Liver (tissue), 9 donors: ENCODE results near the gene ZFP92. TPM values are rescaled to one million over a fixed set of nuclear protein-coding genes. Genes with fewer than 3 reads are reported as not detected.

Experiments
- DNase-seq: peaks from one replicate; pipeline ENCODE4 v3.0.0-alpha.2; 2017; ENCODE audit warnings: low spot score
- H3K27ac ChIP-seq, 2 donors: one replicate each; pipeline ENCODE4 v1.7.0; 2013; ENCODE audit warnings: inconsistent platforms in 2 of 2, low read length in 2 of 2, control low read depth in 1 of 2, low read depth in 1 of 2, mild to moderate bottlenecking in 1 of 2
- H3K27me3 ChIP-seq, 4 donors: one replicate each; pipeline versions ENCODE4 v1.6.1 to v1.7.0; 2013; ENCODE audit warnings: low read length in 3 of 4, inconsistent platforms in 1 of 4, mild to moderate bottlenecking in 1 of 4, moderate library complexity in 1 of 4; ENCODE audit not compliant: control insufficient read depth in 4 of 4, insufficient read depth in 4 of 4
- H3K36me3 ChIP-seq, 4 donors: one replicate each; pipeline versions ENCODE4 v1.6.1 to v1.7.0; 2013; ENCODE audit warnings: low read length in 3 of 4, mild to moderate bottlenecking in 3 of 4, low read depth in 1 of 4, moderate library complexity in 1 of 4; ENCODE audit not compliant: control insufficient read depth in 4 of 4, insufficient read depth in 3 of 4
- H3K4me1 ChIP-seq, 4 donors: one replicate each; pipeline versions ENCODE4 v1.6.1 to v1.7.0; 2013; ENCODE audit warnings: low read length in 3 of 4, mild to moderate bottlenecking in 3 of 4, moderate library complexity in 1 of 4; ENCODE audit not compliant: control insufficient read depth in 4 of 4, insufficient read depth in 4 of 4
- H3K4me3 ChIP-seq, 3 donors: one replicate each; pipeline versions ENCODE4 v1.6.1 to v1.7.0; 2013; ENCODE audit warnings: low read length in 3 of 3, control low read depth in 1 of 3, low read depth in 1 of 3, mild to moderate bottlenecking in 1 of 3
- H3K9ac ChIP-seq, 2 donors: one replicate each; pipeline ENCODE4 v1.7.0; 2013; ENCODE audit warnings: low read length in 2 of 2, mild to moderate bottlenecking in 2 of 2, moderate library complexity in 2 of 2, control low read depth in 1 of 2, low read depth in 1 of 2
- H3K9me3 ChIP-seq, 4 donors: one replicate each; pipeline versions ENCODE4 v1.6.1 to v1.7.0; 2013; ENCODE audit warnings: low read length in 3 of 4; ENCODE audit not compliant: control insufficient read depth in 4 of 4
- EGR1 ChIP-seq, 2 donors: IDR thresholded peaks; 2 replicates each; pipeline ENCODE4 v1.6.1; 2016 to 2018; ENCODE audit warnings: antibody characterized with exemption in 2 of 2, low read depth in 2 of 2
- FOXA1 ChIP-seq: IDR thresholded peaks from 2 replicates; pipeline ENCODE4 v1.6.1; 2016; ENCODE audit warnings: antibody characterized with exemption
- FOXA2 ChIP-seq: IDR thresholded peaks from 2 replicates; pipeline ENCODE4 v1.6.1; 2016; ENCODE audit warnings: antibody characterized with exemption
- GABPA ChIP-seq, 2 donors: IDR thresholded peaks in 1 of 2; conservative IDR thresholded peaks in 1 of 2; 2 replicates each; pipeline ENCODE4 v1.6.1; 2016; ENCODE audit warnings: antibody characterized with exemption in 2 of 2, mild to moderate bottlenecking in 1 of 2, moderate library complexity in 1 of 2
- HNF4A ChIP-seq, 2 donors: conservative IDR thresholded peaks; 2 replicates each; pipeline ENCODE4 v1.6.1; 2016; ENCODE audit warnings: antibody characterized with exemption in 2 of 2, mild to moderate bottlenecking in 2 of 2
- HNF4G ChIP-seq: IDR thresholded peaks from 2 replicates; pipeline ENCODE4 v1.6.1; 2016; ENCODE audit warnings: antibody characterized with exemption
- JUND ChIP-seq, 2 donors: IDR thresholded peaks; 2 replicates each; pipeline ENCODE4 v1.6.1; 2016; ENCODE audit warnings: antibody characterized with exemption in 2 of 2
- NR2F2 ChIP-seq: IDR thresholded peaks from 2 replicates; pipeline ENCODE4 v1.6.1; 2016; ENCODE audit warnings: antibody characterized with exemption
- RAD21 ChIP-seq, 2 donors: IDR thresholded peaks; 2 replicates each; pipeline ENCODE4 v1.6.1; 2016; ENCODE audit warnings: antibody characterized with exemption in 2 of 2, mild to moderate bottlenecking in 2 of 2
- RXRA ChIP-seq, 2 donors: IDR thresholded peaks; 2 replicates each; pipeline ENCODE4 v1.6.1; 2017 to 2018; ENCODE audit warnings: antibody characterized with exemption in 2 of 2, mild to moderate bottlenecking in 1 of 2
- SP1 ChIP-seq: IDR thresholded peaks from 2 replicates; pipeline ENCODE4 v1.6.1; 2018; ENCODE audit warnings: antibody characterized with exemption, mild to moderate bottlenecking
- TAF1 ChIP-seq: conservative IDR thresholded peaks from 2 replicates; pipeline ENCODE4 v1.6.1; 2016; ENCODE audit warnings: antibody characterized with exemption, mild to moderate bottlenecking
- YY1 ChIP-seq: IDR thresholded peaks from 2 replicates; pipeline ENCODE4 v1.6.1; 2016; ENCODE audit warnings: antibody characterized with exemption, mild to moderate bottlenecking
- WGBS: extraction: QIAGEN DNeasy Blood & Tissue Kit; methylation state at CpG from one replicate; pipeline ENCODE4 v1.1.7; 2013; 5-methylcytosine and 5-hydroxymethylcytosine counted together
- polyA plus RNA-seq, 2 donors: library from polyadenylated mRNA; stranded (reverse) in 1 of 2; unstranded in 1 of 2; fragments of 200-250 nt in 1 of 2; fragments of >200 nt in 1 of 2; fragmentation: Nextera tagmentation in 1 of 2; extraction: Ambion mirVana in 1 of 2; gene quantifications; one replicate each; pipeline versions ENCODE4 v1.2.1 to v1.2.3, GENCODE V29; 2013 to 2015
- total RNA-seq, 2 donors: library from RNA; depleted of rRNA; stranded (reverse); fragments of >200 nt; gene quantifications; one replicate each; pipeline ENCODE4 v1.2.3, GENCODE V29; 2014
- TF ChIP-seq, protein P1 (sequence below): IDR thresholded peaks from 2 replicates; pipeline ENCODE4 v1.6.1; 2016; ENCODE audit warnings: antibody characterized with exemption
- TF ChIP-seq, protein P2 (sequence below): IDR thresholded peaks from 2 replicates; pipeline ENCODE4 v1.6.1; 2016; ENCODE audit warnings: antibody characterized with exemption, mild to moderate bottlenecking
- TF ChIP-seq, protein P3 (sequence below): IDR thresholded peaks from 2 replicates; pipeline ENCODE4 v1.6.1; 2016; ENCODE audit warnings: antibody characterized with exemption
- TF ChIP-seq, protein P4 (sequence below): fragments of 150-350 bp; IDR thresholded peaks from 2 replicates; pipeline ENCODE4 v1.5.1; 2017; ENCODE audit warnings: improper control_type of control experiment, low read depth, low read length; ENCODE audit not compliant: missing input control
- TF ChIP-seq, protein P5 (sequence below): IDR thresholded peaks from 2 replicates; pipeline ENCODE4 v1.6.1; 2016; ENCODE audit warnings: antibody characterized with exemption
- donor health status: healthy.
- donor health status: healthy.
- donor health status: healthy.
- donor health status: healthy.
- donor health status: healthy.

The ZFP92 gene
- total and polyA plus RNA-seq, 4 donors = 0.24 to 1.3 (median 0.44) TPM

DNA sequence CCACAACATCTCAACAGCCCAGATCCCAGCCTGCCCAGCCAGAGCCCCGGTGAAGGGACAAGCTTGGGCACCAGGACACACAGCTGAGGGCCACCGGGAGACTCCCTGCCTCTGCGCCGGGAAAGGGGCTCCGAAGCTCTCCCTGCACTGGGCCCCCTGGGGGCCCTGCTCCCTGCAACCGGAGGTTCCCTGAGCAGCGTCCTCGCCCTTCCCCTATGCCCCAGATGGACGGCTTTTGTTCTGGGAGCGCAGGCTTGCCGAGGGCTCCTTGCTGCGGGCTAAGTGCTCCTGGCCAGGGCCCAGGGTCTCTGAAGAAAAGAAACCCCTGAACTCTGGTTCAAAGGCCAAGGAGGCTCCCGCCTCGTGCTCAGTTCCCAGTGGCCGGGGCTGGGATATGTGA is 899 bp upstream of the ZFP92 start:
- no peak for TF ChIP-seq HNF4A (conservative IDR thresholded peaks at IDR 0.05)
- TF ChIP-seq, protein P1, sequence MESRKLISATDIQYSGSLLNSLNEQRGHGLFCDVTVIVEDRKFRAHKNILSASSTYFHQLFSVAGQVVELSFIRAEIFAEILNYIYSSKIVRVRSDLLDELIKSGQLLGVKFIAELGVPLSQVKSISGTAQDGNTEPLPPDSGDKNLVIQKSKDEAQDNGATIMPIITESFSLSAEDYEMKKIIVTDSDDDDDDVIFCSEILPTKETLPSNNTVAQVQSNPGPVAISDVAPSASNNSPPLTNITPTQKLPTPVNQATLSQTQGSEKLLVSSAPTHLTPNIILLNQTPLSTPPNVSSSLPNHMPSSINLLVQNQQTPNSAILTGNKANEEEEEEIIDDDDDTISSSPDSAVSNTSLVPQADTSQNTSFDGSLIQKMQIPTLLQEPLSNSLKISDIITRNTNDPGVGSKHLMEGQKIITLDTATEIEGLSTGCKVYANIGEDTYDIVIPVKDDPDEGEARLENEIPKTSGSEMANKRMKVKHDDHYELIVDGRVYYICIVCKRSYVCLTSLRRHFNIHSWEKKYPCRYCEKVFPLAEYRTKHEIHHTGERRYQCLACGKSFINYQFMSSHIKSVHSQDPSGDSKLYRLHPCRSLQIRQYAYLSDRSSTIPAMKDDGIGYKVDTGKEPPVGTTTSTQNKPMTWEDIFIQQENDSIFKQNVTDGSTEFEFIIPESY = no peak
- TF ChIP-seq FOXA2 = no peak
- TF ChIP-seq SP1 = no peak
- no peak for TF ChIP-seq JUND (IDR thresholded peaks at IDR 0.05)
- TF ChIP-seq RAD21 (IDR thresholded peaks at IDR 0.05) = no peak
- no peak for TF ChIP-seq YY1
- TF ChIP-seq, protein P2, sequence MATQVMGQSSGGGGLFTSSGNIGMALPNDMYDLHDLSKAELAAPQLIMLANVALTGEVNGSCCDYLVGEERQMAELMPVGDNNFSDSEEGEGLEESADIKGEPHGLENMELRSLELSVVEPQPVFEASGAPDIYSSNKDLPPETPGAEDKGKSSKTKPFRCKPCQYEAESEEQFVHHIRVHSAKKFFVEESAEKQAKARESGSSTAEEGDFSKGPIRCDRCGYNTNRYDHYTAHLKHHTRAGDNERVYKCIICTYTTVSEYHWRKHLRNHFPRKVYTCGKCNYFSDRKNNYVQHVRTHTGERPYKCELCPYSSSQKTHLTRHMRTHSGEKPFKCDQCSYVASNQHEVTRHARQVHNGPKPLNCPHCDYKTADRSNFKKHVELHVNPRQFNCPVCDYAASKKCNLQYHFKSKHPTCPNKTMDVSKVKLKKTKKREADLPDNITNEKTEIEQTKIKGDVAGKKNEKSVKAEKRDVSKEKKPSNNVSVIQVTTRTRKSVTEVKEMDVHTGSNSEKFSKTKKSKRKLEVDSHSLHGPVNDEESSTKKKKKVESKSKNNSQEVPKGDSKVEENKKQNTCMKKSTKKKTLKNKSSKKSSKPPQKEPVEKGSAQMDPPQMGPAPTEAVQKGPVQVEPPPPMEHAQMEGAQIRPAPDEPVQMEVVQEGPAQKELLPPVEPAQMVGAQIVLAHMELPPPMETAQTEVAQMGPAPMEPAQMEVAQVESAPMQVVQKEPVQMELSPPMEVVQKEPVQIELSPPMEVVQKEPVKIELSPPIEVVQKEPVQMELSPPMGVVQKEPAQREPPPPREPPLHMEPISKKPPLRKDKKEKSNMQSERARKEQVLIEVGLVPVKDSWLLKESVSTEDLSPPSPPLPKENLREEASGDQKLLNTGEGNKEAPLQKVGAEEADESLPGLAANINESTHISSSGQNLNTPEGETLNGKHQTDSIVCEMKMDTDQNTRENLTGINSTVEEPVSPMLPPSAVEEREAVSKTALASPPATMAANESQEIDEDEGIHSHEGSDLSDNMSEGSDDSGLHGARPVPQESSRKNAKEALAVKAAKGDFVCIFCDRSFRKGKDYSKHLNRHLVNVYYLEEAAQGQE = no peak
- no peak for TF ChIP-seq HNF4G
- TF ChIP-seq, protein P3, sequence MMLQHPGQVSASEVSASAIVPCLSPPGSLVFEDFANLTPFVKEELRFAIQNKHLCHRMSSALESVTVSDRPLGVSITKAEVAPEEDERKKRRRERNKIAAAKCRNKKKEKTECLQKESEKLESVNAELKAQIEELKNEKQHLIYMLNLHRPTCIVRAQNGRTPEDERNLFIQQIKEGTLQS = no peak
- TF ChIP-seq FOXA1 = no peak
- Histone ChIP-seq H3K27ac (no peak overlapping the region), H3K9ac (no peak overlapping the region), H3K36me3 (no peaks in the 10 kb centered on the region), H3K9me3 (no peaks in the 10 kb centered on the region), H3K4me1 (peaks cover 4 to 19% (median 10%) of the 10 kb centered on the region in 4 donors), H3K4me3 (no peak overlapping the region), H3K27me3 (no peaks in the 10 kb centered on the region)
- WGBS = 88% methylated on average over 15 of the region's 15 CpGs
- no peak for DNase-seq

DNA sequence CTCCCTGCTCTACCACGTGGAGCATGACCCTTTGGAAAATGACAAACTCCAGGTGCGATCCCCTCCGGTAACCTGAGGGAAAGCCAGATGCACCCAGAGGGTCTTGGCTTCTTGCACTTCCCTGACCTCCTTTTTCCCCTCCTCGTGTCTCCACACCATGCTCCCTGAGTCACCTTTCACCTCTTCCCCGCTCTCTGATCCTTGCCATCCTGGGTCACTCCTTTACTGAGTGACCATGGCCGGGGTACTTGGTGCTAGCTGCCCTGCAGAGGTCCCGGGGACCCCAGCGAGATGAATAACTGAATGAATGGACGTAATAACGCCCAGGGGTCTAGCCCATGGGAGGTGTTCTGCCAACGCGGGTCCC is 401 bp upstream of the ZFP92 start:
- Histone ChIP-seq H3K4me3 (peak overlapping the region in 1 of 3 donors; percentile 48), H3K36me3 (no peaks in the 10 kb centered on the region), H3K4me1 (peaks cover 4 to 19% (median 10%) of the 10 kb centered on the region in 4 donors), H3K9ac (no peak overlapping the region), H3K27ac (no peak overlapping the region), H3K9me3 (no peaks in the 10 kb centered on the region), H3K27me3 (no peaks in the 10 kb centered on the region)
- 52% methylated on average over 12 of the region's 12 CpGs for WGBS
- no peak for DNase-seq
- no peak for TF ChIP-seq NR2F2
- TF ChIP-seq GABPA (IDR thresholded peaks at IDR 0.05 in 1 of 2, conservative IDR thresholded peaks at IDR 0.05 in 1 of 2) = no peak
- TF ChIP-seq RAD21 (IDR thresholded peaks at IDR 0.05) = no peak
- TF ChIP-seq EGR1 (IDR thresholded peaks at IDR 0.05; ENCODE audit: low read depth in 2 of 2) = no peak
- no peak for TF ChIP-seq SP1
- TF ChIP-seq HNF4G = no peak
- no peak for TF ChIP-seq FOXA1
- TF ChIP-seq, protein P4, sequence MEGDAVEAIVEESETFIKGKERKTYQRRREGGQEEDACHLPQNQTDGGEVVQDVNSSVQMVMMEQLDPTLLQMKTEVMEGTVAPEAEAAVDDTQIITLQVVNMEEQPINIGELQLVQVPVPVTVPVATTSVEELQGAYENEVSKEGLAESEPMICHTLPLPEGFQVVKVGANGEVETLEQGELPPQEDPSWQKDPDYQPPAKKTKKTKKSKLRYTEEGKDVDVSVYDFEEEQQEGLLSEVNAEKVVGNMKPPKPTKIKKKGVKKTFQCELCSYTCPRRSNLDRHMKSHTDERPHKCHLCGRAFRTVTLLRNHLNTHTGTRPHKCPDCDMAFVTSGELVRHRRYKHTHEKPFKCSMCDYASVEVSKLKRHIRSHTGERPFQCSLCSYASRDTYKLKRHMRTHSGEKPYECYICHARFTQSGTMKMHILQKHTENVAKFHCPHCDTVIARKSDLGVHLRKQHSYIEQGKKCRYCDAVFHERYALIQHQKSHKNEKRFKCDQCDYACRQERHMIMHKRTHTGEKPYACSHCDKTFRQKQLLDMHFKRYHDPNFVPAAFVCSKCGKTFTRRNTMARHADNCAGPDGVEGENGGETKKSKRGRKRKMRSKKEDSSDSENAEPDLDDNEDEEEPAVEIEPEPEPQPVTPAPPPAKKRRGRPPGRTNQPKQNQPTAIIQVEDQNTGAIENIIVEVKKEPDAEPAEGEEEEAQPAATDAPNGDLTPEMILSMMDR = no peak
- no peak for TF ChIP-seq TAF1
- TF ChIP-seq HNF4A (conservative IDR thresholded peaks at IDR 0.05) = no peak
- TF ChIP-seq, protein P1 = no peak
- TF ChIP-seq RXRA (IDR thresholded peaks at IDR 0.05) = no peak
- no peak for TF ChIP-seq JUND (IDR thresholded peaks at IDR 0.05)
- TF ChIP-seq YY1 = no peak
- TF ChIP-seq, protein P2 = no peak
- TF ChIP-seq, protein P3 = no peak
- TF ChIP-seq, protein P5, sequence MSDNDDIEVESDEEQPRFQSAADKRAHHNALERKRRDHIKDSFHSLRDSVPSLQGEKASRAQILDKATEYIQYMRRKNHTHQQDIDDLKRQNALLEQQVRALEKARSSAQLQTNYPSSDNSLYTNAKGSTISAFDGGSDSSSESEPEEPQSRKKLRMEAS = no peak
- no peak for TF ChIP-seq FOXA2
